CD1c-positive myeloid dendritic cell (primary cell): ENCODE measurements around the gene KRTAP10-5.
"Not testable (repeated sequence)": the region's sequence is repeated elsewhere in the genome, so short reads cannot be mapped to it uniquely, and the experiment has no call there.

ENCODE experiments used
- DNase-seq: peaks from one replicate; pipeline ENCODE4 v3.0.0-alpha.2; 2016; ENCODE audit errors: extremely low spot score

The KRTAP10-5 gene

GRCh38 chr21:44571844-44572782 lies 8.3 kb downstream of the KRTAP10-5 start:
- no peak for DNase-seq

- no peak for DNase-seq
Measured at GRCh38 chr21:44571296-44571695, 9.1 kb downstream of the KRTAP10-5 start.

DNA sequence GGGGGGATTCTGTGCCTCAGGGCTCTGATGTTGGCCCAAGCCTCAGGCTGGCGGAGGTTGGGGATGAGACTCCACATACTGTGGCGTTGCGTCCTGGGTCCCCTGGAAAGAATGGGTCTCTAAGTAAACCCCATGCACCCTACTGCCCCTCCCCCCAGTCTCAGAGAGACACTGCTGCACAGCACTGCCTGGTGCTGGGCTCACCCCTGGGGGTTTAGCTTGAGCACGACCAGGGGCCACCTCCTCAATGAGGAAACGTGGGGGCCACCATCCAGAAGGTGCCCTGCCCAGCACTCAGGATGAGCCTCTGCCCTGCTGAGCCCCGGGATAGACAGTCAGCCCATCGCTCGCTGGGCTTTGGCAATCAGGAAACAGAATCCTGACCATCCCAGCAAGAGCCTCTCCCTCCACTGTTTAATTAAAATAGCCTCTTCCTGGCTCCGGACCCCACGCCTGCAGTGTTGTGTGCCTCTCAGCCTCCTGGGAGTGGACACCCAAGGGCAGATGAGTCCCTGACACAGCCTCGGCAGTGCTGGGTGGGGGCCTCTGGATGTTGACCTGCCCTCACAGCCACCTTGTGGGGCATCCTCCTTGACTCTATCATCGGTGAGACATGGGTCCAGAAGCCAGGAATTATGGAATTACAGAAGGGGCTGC lies 10.4 kb downstream of the KRTAP10-5 start:
- DNase-seq, result no peak

DNA sequence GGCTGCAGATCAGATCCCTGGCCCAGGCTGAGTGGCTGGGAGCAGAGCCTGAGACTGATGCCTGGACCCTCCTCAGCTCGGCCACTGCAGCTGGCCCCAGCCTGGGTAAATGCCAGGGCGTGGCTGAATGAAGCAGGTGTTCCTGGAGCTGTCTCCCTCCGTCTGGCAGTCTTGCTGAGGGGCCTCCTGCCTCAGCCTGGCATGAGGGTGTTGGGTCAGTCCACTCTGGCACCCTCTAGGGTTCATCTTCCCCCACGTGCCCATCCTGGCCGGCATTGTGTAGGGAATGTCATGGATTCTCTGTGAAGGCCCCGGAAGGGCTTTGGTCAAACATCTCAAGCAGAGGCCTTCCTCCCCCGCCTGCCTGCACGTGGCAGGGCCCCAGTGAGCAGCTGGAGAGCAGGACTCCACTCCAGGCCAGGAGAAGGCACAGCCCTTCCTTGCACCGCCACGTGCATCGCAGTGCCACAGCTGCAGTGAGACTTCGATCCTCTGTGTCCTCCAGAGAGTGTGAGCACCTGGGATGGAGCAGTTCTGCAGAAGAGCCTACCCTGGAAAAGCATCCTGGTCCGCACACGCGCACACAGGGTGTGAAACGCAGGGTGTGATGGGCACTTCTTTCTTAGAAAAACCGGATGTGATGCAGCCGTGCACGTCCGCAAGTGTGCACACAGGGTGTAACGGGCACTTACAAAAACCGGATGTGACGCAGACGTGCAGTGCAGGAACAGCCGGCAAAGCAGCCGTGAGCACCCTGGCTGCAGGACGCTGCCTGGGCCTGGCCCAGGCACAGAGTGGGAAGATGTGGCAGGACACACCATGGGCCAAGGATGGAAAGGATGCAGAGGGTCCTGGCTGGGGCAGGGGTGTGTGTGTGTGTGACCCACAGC lies 11.5 kb downstream of the KRTAP10-5 start:
- no peak for DNase-seq

GRCh38 chr21:44568261-44568660 lies 12.1 kb downstream of the KRTAP10-5 start:
- no peak for DNase-seq

- DNase-seq, result no peak
Measured at GRCh38 chr21:44567481-44568171, 12.8 kb downstream of the KRTAP10-5 start.

GRCh38 chr21:44566403-44566802 lies 14.0 kb downstream of the KRTAP10-5 start:
- peak; percentile 78 for DNase-seq

DNA sequence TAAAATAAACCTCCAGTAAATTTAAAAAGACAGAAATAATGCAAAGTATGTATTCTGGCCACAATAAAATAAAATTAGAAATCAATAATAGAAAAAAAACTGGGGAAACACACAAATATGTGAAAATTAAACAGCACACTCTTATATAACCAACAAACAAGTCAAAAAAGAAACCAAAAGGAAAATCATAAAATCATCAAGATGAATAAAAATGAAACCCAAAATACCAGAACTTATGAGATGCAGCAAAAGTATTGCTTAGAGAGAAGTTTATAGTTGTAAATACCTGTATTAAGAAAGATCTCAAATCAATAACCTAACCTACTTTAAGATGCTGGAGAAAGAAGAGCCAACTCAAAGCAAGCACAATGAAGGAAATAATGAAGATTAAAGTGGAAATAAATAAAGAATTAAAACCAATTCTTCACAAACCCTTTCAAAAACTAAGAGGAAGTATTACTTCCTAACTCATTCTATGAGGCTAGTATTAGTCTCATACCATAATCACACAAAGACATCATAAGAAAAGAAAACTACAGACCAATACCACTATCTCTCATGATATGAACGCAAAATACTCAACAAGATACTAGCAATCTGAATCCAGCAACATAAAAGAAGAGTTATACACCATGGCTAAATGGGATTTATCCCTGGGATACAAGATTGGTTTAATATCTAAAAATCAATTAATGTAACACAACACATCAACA lies 15.4 kb downstream of the KRTAP10-5 start:
- peak; percentile 18 for DNase-seq

GRCh38 chr21:44564099-44564498 lies 16.3 kb downstream of the KRTAP10-5 start:
- no peak for DNase-seq

DNA sequence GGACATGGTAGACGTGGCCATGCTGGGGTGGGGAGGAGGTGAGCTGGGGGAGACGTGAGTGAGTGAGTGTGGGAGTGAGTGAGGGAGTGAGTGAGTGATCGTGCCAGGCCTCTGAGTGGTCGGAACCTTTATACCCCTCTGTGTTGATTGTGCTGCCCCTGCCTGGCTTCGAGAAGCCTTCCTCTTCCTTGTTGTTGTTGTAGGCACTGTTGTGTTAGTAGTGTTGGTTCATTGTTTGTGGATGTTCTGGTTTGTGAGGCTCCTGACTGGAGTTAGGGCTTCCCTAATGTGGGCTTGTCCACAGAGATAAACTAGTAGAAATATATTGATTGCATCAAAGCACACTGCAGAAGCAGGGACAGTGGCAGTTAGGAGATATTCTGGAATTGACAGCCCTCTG lies 21.7 kb downstream of the KRTAP10-5 start, which contains the start of gene KRTAP10-3:
KRTAP10-3 (minus strand) TSS at position 101 of the 400 bp plus-strand sequence; CDS start at position 21, 80 bp downstream.
- DNase-seq, result no peak

DNA sequence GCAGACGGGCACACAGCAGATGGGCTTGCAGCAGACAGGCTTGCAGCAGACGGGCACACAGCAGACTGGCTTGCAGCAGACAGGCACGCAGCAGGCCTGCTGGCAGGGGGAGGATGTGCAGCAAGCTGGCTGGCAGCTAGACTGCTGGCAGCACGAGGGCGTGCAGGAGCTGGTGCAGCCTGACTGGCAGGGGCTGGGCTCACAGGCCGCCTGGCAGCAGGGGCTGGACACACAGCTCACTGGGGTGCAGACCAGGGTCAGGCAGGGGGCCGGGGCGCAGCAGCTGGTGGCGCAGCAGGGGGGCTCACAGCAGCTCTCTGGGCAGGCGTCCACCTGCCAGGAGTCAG lies 22.1 kb downstream of the KRTAP10-5 start:
- not testable (repeated sequence) for DNase-seq

- DNase-seq, result no peak
Measured at GRCh38 chr21:44557491-44558328, 22.7 kb downstream of the KRTAP10-5 start.

DNA sequence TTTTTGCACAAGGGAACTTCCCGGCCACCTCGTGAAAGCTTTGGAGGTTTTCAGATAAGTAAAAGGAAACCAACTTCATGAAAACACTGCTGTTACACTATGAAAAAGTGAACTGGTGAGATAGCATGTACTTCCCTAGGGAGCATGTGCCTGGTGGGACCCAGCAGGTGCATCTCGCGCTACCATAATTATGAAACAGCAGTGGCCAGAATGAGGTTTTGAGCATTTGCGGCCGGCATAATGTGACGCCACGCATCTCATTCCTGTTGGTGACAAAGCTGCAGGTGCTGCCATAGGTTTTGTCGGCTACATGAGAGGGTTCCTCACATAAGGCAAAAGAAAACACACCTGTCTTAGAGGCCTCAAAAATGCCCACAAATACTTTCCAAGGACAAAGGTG lies 23.5 kb downstream of the KRTAP10-5 start:
- DNase-seq, result no peak

DNA sequence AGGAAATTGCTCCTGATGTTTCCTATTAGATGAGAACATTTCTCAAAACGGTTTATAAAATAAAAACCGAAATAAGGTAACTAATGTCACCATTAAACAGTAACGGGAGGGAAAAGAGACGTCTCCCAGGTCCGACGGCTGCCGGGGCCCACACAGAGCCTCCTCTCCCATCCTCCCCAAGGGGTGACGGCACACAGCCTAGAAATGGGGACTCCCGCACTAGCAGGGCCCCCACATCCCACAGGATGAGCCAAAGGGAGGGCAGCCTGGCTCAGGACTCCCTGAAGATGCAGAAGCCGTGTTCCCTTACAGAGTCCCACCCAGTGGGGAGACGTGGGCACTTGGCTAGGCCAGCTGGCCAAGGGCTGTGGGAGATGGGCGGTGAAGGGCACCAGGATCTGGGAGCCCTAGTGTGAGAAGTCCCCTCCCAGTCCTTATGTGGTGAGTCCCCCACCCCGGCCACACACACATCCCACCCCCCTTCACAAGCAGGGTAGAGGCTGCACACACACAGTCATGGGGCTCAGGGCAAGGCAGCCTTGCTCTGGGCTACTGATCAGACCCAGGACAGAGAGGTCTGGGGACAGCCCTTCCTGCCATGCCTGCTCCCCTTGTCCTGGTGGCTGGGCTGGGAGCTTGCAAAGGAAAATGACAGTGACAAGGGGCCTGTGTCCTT lies 25.1 kb downstream of the KRTAP10-5 start:
- no peak for DNase-seq

DNA sequence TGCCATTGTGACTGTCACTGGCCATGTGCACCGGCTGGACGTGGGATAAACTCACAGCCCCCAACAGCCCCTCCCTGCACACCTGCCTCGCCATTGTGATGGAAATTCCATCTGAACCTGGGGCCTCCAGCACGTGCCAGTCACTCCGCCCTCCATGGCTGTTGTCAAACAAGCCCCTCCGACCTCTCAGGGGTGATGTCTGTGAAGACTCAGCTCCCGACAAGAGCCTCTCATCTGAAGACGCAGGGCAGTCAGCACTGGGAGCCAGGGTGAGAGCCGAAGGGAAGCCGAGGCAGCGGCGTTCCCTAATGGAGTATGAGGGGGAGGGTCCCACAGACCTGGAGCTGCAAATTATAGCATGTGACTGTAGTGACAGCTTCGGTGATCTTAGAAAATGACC lies 27.7 kb downstream of the KRTAP10-5 start:
- no peak for DNase-seq

GRCh38 chr21:44552136-44552535 lies 28.3 kb downstream of the KRTAP10-5 start:
- no peak for DNase-seq

GRCh38 chr21:44551340-44551961 lies 29.0 kb downstream of the KRTAP10-5 start, which contains the start of gene KRTAP10-2:
KRTAP10-2 (minus strand) TSS chr21:44551505; CDS start chr21:44551458, 47 bp downstream.
- DNase-seq, result no peak

DNA sequence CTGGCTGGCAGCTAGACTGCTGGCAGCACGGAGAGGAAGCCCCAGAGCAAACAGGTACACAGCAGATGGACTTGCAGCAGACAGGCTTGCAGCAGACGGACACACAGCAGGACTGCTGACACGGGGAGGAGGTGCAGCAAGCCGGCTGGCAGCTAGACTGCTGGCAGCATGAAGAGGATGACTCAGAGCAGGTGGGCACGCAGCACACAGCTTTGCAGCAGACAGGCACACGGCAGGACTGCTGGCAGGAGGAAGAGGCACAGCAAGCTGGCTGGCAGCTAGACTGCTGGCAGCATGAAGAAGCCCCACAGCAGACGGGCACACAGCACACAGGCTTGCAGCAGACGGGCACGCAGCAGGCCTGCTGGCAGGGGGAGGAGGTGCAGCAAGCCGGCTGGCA lies 29.6 kb downstream of the KRTAP10-5 start:
- no peak for DNase-seq

DNA sequence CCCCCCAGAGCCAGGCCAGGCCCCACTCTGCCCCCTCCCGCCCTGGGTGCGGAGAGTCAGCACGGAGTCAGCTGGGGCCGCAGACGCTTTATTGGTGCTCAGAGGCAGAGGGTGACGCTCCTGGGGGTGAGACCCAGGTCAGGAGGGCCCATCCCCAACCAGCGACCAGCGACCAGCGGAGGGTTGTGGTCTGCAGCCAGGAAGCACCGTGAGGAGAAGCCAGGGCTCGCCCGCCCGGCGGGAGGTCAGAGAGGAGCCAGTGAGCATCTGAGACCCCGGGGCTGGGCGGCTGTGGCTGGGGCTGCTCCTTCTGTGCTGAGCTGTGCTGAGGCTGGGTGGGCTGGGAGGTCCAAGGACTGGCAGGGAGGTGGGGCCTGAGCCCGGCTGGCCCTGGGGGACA lies 30.1 kb downstream of the KRTAP10-5 start:
- DNase-seq, result not testable (repeated sequence)
